Upper lobe of left lung (tissue), 4 donors: ENCODE measurements around the gene SPDYE16.
"Not testable (repeated sequence)": the region's sequence is repeated elsewhere in the genome, so short reads cannot be mapped to it uniquely, and the experiment has no call there.

ENCODE experiments used
- POLR2A ChIP-seq, 4 donors: fragments of 450-650 bp; IDR thresholded peaks; one replicate each; pipeline ENCODE4 v1.5.1; 2016 to 2017; ENCODE audit warnings: antibody characterized with exemption in 4 of 4, mild to moderate bottlenecking in 2 of 4
- TF ChIP-seq, protein P1 (sequence below), 6 experiments: fragments of 450-650 bp in 4 of 6; fragments of 200-600 bp in 2 of 6; sonication (generic) in 2 of 6; IDR thresholded peaks; one replicate each; pipeline ENCODE4 v1.5.1; 2016 to 2019; ENCODE audit warnings: antibody characterized with exemption in 6 of 6

DNA sequence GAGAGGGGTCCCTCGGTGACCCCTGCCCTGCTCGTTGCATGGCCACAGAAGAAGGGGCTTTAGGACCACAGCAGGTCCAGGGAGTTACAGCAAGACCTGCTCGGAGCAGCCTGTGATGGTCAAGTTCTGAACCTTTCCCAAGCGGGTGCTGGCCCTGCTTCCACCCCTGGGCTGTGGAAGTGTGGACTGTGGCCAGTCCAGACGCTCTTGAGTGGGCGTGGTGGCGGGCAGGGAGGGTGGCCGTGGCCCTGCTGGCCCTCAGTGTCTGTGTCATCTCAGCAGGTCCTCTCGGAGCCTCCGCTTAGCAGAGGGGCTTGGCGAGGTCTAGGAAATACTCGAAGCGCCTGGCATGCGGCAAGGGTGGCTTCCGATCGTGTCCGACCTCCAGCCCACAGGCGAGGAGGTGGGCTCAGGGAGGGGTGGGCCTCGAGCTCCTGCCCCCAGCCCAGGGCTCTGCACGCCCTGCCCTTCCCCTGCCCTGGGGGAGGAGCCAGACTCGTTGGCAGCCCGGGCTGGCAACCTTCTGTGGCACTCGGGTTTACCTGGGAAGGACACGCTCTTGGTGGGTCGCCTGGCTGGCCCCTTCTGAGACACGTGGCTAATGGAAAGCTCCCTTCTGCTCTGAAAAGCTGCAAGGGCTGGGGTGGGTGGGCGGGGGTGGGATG lies 45.0 kb downstream of the SPDYE16 start:
- TF ChIP-seq, protein P1, sequence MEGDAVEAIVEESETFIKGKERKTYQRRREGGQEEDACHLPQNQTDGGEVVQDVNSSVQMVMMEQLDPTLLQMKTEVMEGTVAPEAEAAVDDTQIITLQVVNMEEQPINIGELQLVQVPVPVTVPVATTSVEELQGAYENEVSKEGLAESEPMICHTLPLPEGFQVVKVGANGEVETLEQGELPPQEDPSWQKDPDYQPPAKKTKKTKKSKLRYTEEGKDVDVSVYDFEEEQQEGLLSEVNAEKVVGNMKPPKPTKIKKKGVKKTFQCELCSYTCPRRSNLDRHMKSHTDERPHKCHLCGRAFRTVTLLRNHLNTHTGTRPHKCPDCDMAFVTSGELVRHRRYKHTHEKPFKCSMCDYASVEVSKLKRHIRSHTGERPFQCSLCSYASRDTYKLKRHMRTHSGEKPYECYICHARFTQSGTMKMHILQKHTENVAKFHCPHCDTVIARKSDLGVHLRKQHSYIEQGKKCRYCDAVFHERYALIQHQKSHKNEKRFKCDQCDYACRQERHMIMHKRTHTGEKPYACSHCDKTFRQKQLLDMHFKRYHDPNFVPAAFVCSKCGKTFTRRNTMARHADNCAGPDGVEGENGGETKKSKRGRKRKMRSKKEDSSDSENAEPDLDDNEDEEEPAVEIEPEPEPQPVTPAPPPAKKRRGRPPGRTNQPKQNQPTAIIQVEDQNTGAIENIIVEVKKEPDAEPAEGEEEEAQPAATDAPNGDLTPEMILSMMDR (IDR thresholded peaks at IDR 0.05): not testable (repeated sequence)
- not testable (repeated sequence) for TF ChIP-seq POLR2A (IDR thresholded peaks at IDR 0.05)
